Measurements from ENCODE around the gene UBL5. TPM values are rescaled to one million over a fixed set of nuclear protein-coding genes. Genes with fewer than 3 reads are reported as not detected.

UBL5 gene
- total RNA-seq, 1 donor from 2014 or later = 269 TPM

DNA sequence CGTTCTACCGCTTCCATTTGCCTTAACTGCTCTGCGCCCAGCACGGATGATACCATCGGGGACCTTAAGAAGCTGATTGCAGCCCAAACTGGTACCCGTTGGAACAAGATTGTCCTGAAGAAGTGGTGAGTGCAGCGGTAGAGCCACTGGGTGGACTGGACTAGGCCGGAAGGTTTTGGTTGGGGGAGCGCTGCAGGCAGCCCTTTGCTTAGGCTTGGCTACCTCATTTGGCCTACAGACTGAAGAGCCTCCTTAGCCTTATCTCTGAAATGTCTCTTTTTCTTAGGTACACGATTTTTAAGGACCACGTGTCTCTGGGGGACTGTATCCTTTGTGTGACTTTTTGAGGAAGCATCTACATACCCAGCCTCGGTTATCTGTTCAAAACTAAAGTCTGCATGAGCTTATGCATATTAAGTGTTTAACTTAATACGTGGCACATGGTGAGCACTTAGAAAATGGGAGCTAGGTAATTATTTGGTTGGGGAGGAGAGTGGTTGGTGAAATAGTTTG lies 889 bp downstream of the UBL5 start:
- TF ChIP-seq POLR2AphosphoS5 (IDR thresholded peaks at IDR 0.05; ENCODE audit: insufficient read depth in 1 of 2, low read depth in 1 of 2) = no peak
- TF ChIP-seq POLR2A (IDR thresholded peaks at IDR 0.05) = no peak
- no peak for TF ChIP-seq CTCF (IDR thresholded peaks at IDR 0.05)

DNA sequence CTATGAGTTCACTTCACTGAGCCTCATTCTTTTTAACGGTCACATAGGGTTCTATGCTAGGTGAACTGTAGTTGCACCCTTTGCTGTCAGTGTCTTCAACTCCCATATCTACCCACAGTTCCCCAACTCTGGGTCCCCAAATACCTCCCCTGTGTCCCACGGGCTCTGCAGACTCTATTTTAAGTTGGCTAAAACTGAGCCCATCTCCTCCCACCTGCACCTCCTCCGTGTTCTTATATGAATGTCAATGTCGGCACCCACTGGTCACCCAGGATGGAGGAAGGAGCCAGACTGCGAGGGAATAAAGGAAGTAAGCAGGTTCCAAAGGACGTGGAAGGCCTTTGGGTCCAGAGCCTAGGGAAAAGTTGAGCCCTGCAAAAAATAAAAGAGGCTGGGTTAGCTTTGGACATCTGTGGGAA lies 6.6 kb downstream of the UBL5 start:
- no peak for TF ChIP-seq POLR2A (IDR thresholded peaks at IDR 0.05)
- no peak for TF ChIP-seq CTCF (IDR thresholded peaks at IDR 0.05)
- no peak for TF ChIP-seq POLR2AphosphoS5 (IDR thresholded peaks at IDR 0.05; ENCODE audit: insufficient read depth in 1 of 2, low read depth in 1 of 2)
- peak overlapping the region; percentile 60 for H3K27ac ChIP-seq
- peaks cover 0 to 22% of the 10 kb centered on the region in 2 donors for H3K36me3 ChIP-seq
- H3K4me1 ChIP-seq = peaks cover 32% of the 10 kb centered on the region
- H3K4me3 ChIP-seq = peak overlapping the region; percentile 97 to 99
- intact Hi-C loops (cut with DNase I) = no loop called here
- no peak for DNase-seq (ENCODE audit: extremely low spot score in 2 of 2)
- no peaks in the 10 kb centered on the region for H3K9me3 ChIP-seq
- H3K27me3 ChIP-seq = no peaks in the 10 kb centered on the region

More for the DNA sequence above, 889 bp downstream of the UBL5 start:
- H3K36me3 ChIP-seq = peaks cover 0 to 14% of the 10 kb centered on the region in 2 donors
- H3K4me1 ChIP-seq = peaks cover 29% of the 10 kb centered on the region
- intact Hi-C loops (cut with DNase I) = no loop called here
- H3K27me3 ChIP-seq = no peaks in the 10 kb centered on the region
- no peaks in the 10 kb centered on the region for H3K9me3 ChIP-seq
- peak overlapping the region; percentile 79 for H3K27ac ChIP-seq
- peak overlapping the region; percentile 91 for H3K4me3 ChIP-seq
- DNase-seq (ENCODE audit: extremely low spot score in 2 of 2) = no peak

DNA sequence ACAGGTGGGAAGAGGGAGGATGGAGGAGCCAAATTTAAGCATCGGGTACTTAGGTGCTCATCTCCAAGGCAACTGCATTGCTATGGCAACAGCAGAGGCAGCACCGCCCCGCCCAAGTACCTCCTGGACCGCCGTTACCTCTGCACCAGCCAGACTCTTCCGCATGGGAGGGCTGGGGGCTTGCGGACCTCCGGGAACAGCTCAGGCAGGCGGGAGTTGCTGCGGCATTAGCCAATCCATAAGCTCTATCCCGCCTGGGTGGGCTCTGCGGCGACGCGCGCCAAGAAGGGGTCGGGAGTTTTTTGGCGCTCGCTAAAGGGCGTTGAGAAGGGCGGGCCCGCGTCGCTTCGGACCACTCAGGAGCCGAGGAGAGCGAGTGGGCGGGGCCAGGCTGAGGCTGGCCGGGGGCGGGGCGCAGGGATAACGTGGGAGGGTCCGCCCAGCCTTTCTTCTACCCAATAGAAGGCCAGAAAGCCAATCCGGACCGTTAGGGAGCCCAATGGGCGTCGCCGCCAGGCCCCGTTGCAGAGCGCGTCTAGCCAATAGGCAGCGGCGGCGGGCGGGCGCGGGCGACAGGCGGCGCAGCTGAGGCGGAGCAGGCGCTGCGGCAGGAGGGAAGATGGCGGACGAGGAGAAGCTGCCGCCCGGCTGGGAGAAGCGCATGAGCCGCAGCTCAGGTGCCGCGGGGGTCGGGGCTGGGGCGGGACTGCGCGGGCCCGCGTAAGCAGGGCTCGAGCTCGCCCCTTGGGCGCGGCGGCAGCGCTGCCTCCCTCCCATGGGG lies 7.2 kb downstream of the UBL5 start, which contains the start of gene PIN1:
Gene PIN1 (plus strand): TSS at position 593 of the 781 bp plus-strand sequence. CDS start 27 bp downstream, at position 620.
- H3K4me3 ChIP-seq = peak within 1 kb of the TSS; percentile 97 to 99
- peak; percentile 2 to 52 (median 10) for TF ChIP-seq CTCF (IDR thresholded peaks at IDR 0.05)
- no peak for TF ChIP-seq POLR2A (IDR thresholded peaks at IDR 0.05)
- TF ChIP-seq POLR2AphosphoS5 (IDR thresholded peaks at IDR 0.05; ENCODE audit: insufficient read depth in 1 of 2, low read depth in 1 of 2) = peak; percentile 33 to 69
- peak within 1 kb of the TSS; percentile 60 for H3K27ac ChIP-seq
- intact Hi-C loops (cut with DNase I) = no loop called here
- peak in 1 of 2 donors; percentile 97 for DNase-seq (ENCODE audit: extremely low spot score in 2 of 2)
- no peaks in the 10 kb centered on the region for H3K9me3 ChIP-seq
- no peaks in the 10 kb centered on the region for H3K27me3 ChIP-seq
- H3K4me1 ChIP-seq = peaks cover 29% of the 10 kb centered on the region
- peaks cover 0 to 22% of the 10 kb centered on the region in 2 donors for H3K36me3 ChIP-seq

- intact Hi-C loops (cut with DNase I) = no loop called here
- TF ChIP-seq POLR2A (IDR thresholded peaks at IDR 0.05) = no peak
- no peaks in the 10 kb centered on the region for H3K9me3 ChIP-seq
- DNase-seq (ENCODE audit: extremely low spot score in 2 of 2) = no peak
- H3K27ac ChIP-seq = peak overlapping the region; percentile 52
- peaks cover 0 to 22% of the 10 kb centered on the region in 2 donors for H3K36me3 ChIP-seq
- peaks cover 29% of the 10 kb centered on the region for H3K4me1 ChIP-seq
- no peaks in the 10 kb centered on the region for H3K27me3 ChIP-seq
- peak overlapping the region; percentile 97 to 99 for H3K4me3 ChIP-seq
Observed at GRCh38 chr19:9835507-9835949, 7.8 kb downstream of the UBL5 start.

DNA sequence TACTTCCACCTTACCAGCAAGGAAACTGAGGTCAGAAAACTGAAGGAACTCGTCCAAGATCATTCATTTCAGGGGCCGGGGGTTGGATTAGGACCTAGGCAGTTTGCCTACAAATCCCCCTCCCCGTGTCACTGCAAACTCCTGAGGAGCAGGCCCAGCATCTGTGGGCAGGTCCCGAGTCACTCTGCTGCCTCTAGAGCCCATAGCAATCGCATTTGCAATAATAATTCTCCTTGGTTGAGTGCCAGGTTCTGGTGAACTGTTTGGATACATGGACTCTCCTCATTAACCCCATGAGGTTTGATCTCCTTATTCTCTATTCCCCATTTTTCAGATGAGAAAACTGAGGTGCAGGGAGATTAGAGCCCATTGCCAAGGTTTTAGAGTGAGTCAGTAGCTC lies 8.3 kb downstream of the UBL5 start:
- Histone ChIP-seq H3K36me3 (peaks cover 0 to 22% of the 10 kb centered on the region in 2 donors), H3K27me3 (no peaks in the 10 kb centered on the region), H3K4me1 (peaks cover 29% of the 10 kb centered on the region), H3K27ac (no peak overlapping the region), H3K4me3 (peak overlapping the region; percentile 97 to 99), H3K9me3 (no peaks in the 10 kb centered on the region)
- intact Hi-C loops (cut with DNase I) = no loop called here
- TF ChIP-seq POLR2A (IDR thresholded peaks at IDR 0.05) (no peak), CTCF (IDR thresholded peaks at IDR 0.05) (no peak), POLR2AphosphoS5 (IDR thresholded peaks at IDR 0.05; ENCODE audit: insufficient read depth in 1 of 2, low read depth in 1 of 2) (no peak)
- no peak for DNase-seq (ENCODE audit: extremely low spot score in 2 of 2)
